Measurements from ENCODE around the gene TMEM220. TPM values are rescaled to one million over a fixed set of nuclear protein-coding genes. Genes with fewer than 3 reads are reported as not detected.
"Not testable (repeated sequence)": the region's sequence is repeated elsewhere in the genome, so short reads cannot be mapped to it uniquely, and the experiment has no call there.

Gene TMEM220
- polyA plus RNA-seq, 1 of the 3 experiments (the other 2 are of a cell fraction) = 2.7 TPM

GRCh38 chr17:10697092-10698081, 32.4 kb downstream of the TMEM220 start, which contains the start of the genes ADPRM and SCO1 (continued):
- TF ChIP-seq TAF1 (IDR thresholded peaks at IDR 0.05; ENCODE audit: borderline replicate concordance, low read depth, low read length) = peak; percentile 91
- peak; percentile 89 for TF ChIP-seq MAX (IDR thresholded peaks at IDR 0.05; ENCODE audit: low read depth)
- peak; percentile 86 for TF ChIP-seq MXI1 (IDR thresholded peaks at IDR 0.05; ENCODE audit: low read depth, low read length)
- TF ChIP-seq ELF1 (IDR thresholded peaks at IDR 0.05) = peak; percentile 86
- TF ChIP-seq GATA2 (CRISPR knock-in tag; IDR thresholded peaks at IDR 0.05) = no peak
- TF ChIP-seq FOSL2 (IDR thresholded peaks at IDR 0.05; ENCODE audit: borderline replicate concordance, low read depth) = peak; percentile 53; the same call in 1 of the 2 replicates
- TF ChIP-seq IRF3 (IDR thresholded peaks at IDR 0.05; ENCODE audit: low read depth, low read length) = no peak
- TF ChIP-seq SIN3A (IDR thresholded peaks at IDR 0.05; ENCODE audit: borderline replicate concordance, low read depth, low read length) = peak; percentile 80; the same call in 1 of the 2 replicates
- TF ChIP-seq SMC3 (IDR thresholded peaks at IDR 0.05; ENCODE audit: low read depth, low read length) = no peak
- no peak for TF ChIP-seq RFX5 (IDR thresholded peaks at IDR 0.05; ENCODE audit: low read length)
- no peak for TF ChIP-seq FOXM1 (IDR thresholded peaks at IDR 0.05; ENCODE audit: low read depth)
- TF ChIP-seq YY1 (IDR thresholded peaks at IDR 0.05; ENCODE audit: low read depth) = peak; percentile 80
- no peak for TF ChIP-seq MEF2A (IDR thresholded peaks at IDR 0.05; ENCODE audit: borderline replicate concordance, low read depth)

GRCh38 chr17:10695875-10696407, 33.9 kb downstream of the TMEM220 start:
- H4K20me1 ChIP-seq (ENCODE audit: insufficient read depth); POLR2A ChIA-PET; H2AFZ ChIP-seq (ENCODE audit: low read depth); H3K27me3 ChIP-seq (ENCODE audit: insufficient read depth); H3K4me1 ChIP-seq (ENCODE audit: control insufficient read depth in 1 of 2, insufficient read depth in 2 of 2, low read depth in 1 of 2, low read length in 1 of 2); H3K9me2 ChIP-seq; DNase-seq; H3K9me3 ChIP-seq: not testable (repeated sequence)
- peaks cover 92% of the 10 kb centered on the region for H3K79me2 ChIP-seq (ENCODE audit: insufficient read depth)
- H3K4me2 ChIP-seq = peak overlapping the region; percentile 76
- peaks cover 42 to 45% of the 10 kb centered on the region in 2 experiments for H3K36me3 ChIP-seq (replicated peaks in 1 of 2; ENCODE audit: control insufficient read depth in 1 of 2, insufficient read depth in 2 of 2, low read length in 1 of 2)
- WGBS (ENCODE audit: low lambda C conversion rate) = 63% methylated on average over 17 of the region's 17 CpGs
- CTCF ChIA-PET = interaction anchor here (0.9 to 2.1 kb wide), 8 partner anchors 23 to 948 kb away, joined by 3 to 10 read pairs (median 4); partner anchors contain the start of gene TMEM220
- peak overlapping the region; percentile 85 for H3K9ac ChIP-seq
- peak overlapping the region; percentile 76 to 99 for H3K4me3 ChIP-seq (ENCODE audit: low read depth in 2 of 2, low read length in 1 of 2)
- H3K27ac ChIP-seq (ENCODE audit: low read depth in 2 of 2, low read length in 1 of 2) = peak overlapping the region in 1 of 2 experiments; percentile 94; a peak in 2 of 4 replicates
- peaks cover 12% of the 10 kb centered on the region for H3F3A ChIP-seq (replicated peaks; ENCODE audit: insufficient read depth)

Data from SK-N-SH (cell line).